GM12864 (cell line): Measurements from ENCODE around the gene IL17RC.

Experiments
- DNase-seq: peaks from one replicate; pipeline ENCODE4 v3.0.0-alpha.2; 2011; ENCODE audit warnings: low read depth
- H3K4me3 ChIP-seq: 2 replicates; pipeline ENCODE4 v1.5.1; 2011; ENCODE audit warnings: mild to moderate bottlenecking, low read depth, low read length, control low read depth
- CTCF ChIP-seq: IDR thresholded peaks from 2 replicates; pipeline ENCODE4 v1.5.1; 2011; ENCODE audit warnings: low read depth, mild to moderate bottlenecking, moderate library complexity, low read length, control low read depth, inconsistent platforms; ENCODE audit errors: missing control alignments

Gene IL17RC

GRCh38 chr3:9876991-9877390 lies 39.9 kb upstream of the IL17RC start:
- no peak overlapping the region for H3K4me3 ChIP-seq
- DNase-seq = no peak
- TF ChIP-seq CTCF = no peak

GRCh38 chr3:9878700-9879099 lies 38.2 kb upstream of the IL17RC start:
- DNase-seq = no peak
- H3K4me3 ChIP-seq = no peak overlapping the region
- TF ChIP-seq CTCF = no peak

GRCh38 chr3:9879830-9880549 lies 36.9 kb upstream of the IL17RC start, which contains the start of gene CIDEC:
Gene CIDEC, minus strand, starts transcription at chr3:9880253. Its CDS starts 1,767 bp downstream, at chr3:9878486.
- no peak within 1 kb of the TSS for H3K4me3 ChIP-seq
- TF ChIP-seq CTCF = no peak
- no peak for DNase-seq

- TF ChIP-seq CTCF = no peak
- no peak for DNase-seq
- no peak overlapping the region for H3K4me3 ChIP-seq
Measured at GRCh38 chr3:9881441-9881840, 35.5 kb upstream of the IL17RC start.

- no peak overlapping the region for H3K4me3 ChIP-seq
- DNase-seq = no peak
- no peak for TF ChIP-seq CTCF
Measured at GRCh38 chr3:9883706-9884554, 33.0 kb upstream of the IL17RC start.

- no peak overlapping the region for H3K4me3 ChIP-seq
- DNase-seq = no peak
- no peak for TF ChIP-seq CTCF
Measured at GRCh38 chr3:9884555-9885165, 32.2 kb upstream of the IL17RC start.
